Hematopoietic multipotent progenitor cell treated with erythropoietin and hydrocortisone succinate and interleukin-3 and kit ligand, for 17 days (in vitro differentiated cells): ENCODE measurements around the gene BCL2.

Source experiments
- DNase-seq: peaks from one replicate; pipeline ENCODE4 v3.0.0-alpha.2; 2015; ENCODE audit warnings: low spot score

BCL2 gene

DNA sequence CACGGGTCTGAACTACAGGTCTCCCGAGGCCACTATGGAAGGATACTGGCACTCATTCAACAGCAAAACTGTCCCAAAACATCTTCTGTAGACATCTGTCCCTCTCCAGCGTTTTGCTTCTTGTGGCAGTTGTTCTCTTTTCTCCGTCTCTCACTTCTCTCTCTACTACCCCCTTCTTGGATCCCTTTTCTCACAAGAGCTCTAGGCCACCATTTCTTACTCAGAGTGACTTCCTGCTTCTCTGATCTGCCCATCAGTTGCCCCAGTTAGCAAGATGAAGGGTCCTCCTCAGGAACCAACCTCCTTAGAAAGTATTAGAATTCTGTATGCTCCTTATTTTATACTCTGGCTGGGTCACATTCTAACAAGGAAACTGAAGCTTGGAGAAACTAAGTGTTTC, 32.6 kb downstream of the BCL2 start:
- no peak for DNase-seq

DNA sequence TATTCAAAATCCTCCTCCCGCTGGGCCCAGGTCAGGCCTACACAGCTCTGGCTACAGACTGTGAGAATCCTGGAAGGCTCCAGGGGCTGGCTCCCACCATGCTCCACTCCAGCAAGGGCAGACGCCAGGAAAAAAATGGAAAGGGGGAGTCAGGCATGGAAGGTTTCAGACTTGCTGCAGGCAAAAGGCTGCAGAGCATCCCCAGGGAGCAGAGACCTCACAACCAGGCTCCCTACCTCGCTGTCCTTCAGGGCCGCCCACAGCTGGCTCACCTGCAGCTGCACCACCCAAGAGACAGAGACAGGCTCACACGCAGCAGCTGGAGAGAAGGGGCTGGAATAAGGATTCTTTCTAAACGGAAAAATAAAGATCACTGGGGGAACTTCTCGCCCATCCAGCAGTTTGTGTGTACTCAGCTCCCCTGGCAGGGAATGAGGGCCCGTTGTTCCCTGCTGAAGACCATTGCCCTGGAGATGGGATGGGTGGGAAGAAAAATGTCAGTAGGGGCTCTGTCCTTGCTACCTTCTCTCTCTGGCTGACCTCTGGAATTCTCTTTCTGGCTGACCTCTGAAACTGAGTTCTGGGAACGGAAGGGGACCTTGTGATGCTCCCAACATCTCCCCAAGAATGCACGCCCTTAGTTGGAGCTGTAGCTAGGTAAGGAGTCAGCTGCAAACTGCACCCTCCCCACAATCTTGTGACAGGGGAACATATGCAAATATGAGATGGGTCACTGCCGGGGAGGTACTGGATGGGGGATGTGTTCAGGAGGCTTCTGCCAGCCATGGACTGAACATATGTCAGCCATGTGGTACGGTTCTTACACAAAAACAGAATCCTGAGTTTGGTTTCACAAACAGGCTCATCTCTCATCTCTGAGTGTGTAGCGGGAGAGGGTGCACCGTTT, 34.5 kb downstream of the BCL2 start:
- DNase-seq, result no peak

DNA sequence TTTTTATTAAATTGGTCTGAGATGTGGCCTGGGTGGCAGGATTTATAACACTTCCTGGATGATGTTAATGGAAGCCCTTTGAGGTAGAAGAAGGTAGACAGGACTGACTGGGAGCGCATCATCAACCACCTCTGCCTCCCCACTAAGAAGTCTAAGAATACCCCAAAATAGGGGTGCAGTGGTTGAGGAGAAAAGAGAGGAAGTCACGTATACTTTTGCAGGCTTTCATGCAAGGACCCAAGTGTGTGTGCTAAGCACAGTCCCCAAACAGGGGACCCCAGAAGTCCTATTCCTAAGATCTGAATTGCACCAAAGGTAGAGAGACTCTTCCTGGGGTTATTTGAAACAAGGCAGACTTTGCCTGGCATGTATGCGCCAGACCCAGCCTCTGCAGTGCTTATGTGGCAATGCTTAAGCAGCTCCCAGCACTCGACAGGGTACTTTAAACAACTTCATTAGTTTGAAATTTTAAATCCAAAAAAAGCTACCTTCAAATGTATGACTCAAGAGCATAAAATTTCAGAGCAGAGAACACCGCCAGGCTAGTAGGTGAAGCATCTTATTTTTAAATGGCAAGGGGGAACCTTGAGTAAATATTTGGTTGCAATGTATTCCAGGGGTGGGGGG, 35.3 kb downstream of the BCL2 start:
- no peak for DNase-seq

DNA sequence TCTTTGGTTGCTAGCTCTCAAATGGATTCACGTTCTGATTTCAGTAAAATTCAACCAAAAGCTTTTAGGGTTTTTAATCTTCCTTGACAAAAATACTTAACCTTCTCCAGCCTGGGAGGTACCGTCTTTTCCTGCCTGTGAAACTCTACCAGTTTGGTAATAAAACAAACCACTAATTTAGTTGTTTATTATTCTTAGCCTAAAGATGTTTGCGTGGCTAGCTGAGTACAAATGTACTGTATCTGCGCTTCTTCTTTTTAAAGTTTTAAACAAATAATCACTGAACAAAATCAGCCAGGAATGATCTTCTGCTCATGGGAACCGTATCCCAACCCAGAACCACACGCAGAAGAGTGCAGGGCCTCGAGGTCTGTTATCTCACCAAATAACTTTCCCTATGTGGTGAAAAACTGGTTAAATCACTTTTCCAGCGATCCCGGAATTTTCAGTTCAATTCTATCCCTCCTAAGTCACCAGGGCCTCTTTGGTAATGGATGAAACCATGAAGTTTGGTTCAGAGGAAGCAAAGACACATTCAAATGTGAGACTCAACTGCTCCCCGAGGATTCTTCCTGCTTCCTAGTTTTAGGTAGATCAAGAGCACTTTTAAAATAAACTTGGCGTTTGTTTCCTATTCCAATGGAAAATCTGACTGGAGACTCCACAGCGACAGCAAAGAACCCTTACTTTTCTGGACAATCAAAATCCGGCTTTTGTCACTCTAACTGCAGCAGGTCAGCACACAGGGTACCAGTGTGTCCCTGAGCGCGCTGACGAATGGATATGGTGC, 36.1 kb downstream of the BCL2 start:
- no peak for DNase-seq

DNA sequence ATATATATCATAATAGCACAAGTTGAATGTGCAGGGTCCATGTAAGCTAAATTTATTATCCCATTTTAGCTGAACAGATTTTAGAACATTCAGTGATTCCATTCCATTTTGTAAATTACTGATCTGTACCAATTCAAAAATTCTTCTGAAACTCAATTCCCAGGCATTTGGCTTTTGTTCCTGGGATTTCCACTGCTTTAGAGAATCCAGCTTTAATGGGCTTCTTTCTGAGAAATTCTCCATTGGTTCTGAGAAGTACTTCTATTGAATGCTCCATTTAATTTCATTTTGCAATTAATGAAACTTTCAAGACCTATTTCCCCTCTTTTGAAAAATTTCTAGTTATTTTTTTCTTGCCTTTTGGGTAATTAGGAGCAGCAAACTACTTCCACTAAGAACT, 36.8 kb downstream of the BCL2 start:
- DNase-seq, result no peak

DNA sequence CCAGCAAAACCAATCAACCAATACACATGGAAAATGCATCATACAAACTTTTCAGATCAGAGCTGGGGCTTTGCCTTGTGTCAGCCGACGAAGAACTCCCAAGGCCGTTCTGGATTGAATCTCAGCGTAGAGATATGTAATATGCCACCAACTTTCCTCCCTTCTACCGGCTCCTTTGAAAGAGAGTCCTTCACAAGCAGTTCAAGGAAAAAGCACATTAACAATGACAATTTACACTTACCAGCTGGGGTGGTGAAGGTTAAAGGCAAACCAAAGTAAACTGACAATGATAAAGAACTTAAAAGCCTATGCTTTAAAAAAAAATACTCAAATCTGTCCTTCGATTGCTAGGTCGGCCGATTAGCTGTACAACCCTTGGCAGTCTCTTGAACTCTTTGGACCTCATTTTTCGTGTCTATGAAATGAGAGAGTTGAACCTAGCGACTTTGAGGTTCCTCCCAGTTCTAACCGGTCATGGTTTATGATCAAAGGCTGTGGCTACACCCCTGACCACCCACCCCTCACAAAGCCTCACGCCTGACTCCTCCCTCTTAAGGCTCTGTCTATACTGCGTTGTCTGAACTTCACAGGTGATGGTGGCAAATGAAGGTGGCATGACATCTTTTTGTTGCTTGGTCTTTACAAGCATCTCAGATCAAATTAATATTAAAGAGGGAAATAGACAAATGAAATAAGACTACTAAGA, 46.2 kb downstream of the BCL2 start:
- no peak for DNase-seq

DNA sequence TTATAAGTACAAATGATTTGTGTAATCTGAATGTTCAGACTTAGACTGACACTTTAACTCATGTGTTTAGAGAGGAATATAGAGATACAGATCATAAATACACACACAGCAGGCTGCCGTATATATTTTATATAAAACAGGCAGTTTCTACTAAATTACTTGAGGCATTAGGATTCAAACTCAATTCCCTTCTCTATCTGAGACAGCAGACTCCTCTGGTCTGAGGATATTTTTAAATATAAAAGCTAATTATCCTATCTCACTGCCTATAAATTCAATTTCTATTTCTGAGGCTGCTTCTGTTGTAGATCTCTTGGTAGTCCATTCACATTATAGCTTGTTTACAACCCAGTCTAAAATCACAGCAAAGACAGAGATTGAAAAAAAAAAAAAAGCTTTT, 46.9 kb downstream of the BCL2 start:
- no peak for DNase-seq

DNA sequence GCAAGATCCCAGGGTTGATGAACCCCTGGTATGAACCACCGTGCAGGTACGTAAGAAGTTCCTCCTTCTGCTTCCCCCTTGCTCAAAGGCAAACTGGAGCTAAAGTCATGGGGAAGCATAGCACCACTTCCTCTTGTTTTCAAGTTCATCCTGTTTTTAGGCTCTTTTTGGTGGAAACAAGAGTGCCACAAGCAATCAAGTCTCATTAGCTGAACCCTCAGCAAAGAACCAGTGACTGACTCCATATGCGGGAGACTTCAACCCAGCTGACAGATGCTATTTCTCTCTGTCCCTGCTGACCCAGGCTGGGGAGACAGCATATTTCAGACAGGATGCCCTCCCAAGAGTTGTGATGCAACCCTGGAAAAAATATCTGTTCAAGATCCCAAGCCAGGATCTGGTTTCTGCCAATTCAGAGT, 47.7 kb downstream of the BCL2 start:
- DNase-seq, result no peak

DNA sequence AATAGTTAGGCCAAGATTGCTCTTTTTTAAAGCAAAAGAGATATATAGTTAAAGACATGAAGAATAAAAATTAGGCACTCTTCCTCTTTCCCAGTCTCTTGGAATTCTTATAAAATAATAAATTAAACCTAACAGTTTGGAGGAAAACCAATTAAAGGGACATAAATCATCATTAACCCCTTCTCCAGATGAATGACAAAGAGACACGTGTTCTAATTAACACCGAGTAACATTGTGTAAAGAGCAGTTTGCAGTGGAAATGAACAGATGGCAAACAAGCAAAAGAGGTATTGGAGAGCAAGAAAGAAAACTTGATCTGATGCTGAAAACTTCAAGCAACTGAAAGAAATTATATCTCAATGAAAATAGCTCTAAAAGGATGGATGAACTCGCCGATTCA, 48.4 kb downstream of the BCL2 start:
- no peak for DNase-seq

DNA sequence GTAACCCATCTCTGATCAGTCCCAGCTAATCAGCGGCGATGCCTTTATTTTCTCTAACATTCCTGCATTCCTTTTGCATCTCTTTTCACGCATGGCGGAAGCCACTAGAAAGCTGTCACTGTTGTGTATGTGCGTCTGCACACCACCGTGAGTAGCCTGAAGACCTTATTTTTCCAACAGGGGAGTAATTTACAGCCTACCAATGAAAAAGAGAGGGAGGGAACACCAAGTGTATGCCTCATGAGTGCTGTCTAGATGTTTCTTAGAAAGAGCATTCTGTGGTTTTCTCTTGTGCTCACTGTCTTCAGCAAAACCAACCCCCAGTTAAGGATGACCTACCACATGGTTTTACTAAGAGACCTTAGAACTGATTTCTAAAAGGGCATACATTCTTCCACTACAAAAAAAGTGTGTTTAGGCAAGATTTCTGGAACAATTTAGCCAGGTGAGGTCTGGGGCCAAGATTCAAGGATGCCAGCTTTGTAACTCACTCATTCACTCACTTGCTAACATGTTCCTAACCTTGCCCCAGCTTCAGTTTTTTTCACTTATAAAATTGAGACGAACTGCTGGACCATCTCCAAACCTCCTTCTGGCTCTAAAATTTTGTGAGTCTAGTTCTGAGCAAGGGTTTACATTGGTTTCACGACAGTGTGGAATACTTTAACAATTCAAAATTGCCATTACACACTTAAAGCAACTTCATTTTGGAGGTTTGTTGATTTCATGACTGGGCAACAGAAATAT, 51.4 kb downstream of the BCL2 start:
- no peak for DNase-seq

DNA sequence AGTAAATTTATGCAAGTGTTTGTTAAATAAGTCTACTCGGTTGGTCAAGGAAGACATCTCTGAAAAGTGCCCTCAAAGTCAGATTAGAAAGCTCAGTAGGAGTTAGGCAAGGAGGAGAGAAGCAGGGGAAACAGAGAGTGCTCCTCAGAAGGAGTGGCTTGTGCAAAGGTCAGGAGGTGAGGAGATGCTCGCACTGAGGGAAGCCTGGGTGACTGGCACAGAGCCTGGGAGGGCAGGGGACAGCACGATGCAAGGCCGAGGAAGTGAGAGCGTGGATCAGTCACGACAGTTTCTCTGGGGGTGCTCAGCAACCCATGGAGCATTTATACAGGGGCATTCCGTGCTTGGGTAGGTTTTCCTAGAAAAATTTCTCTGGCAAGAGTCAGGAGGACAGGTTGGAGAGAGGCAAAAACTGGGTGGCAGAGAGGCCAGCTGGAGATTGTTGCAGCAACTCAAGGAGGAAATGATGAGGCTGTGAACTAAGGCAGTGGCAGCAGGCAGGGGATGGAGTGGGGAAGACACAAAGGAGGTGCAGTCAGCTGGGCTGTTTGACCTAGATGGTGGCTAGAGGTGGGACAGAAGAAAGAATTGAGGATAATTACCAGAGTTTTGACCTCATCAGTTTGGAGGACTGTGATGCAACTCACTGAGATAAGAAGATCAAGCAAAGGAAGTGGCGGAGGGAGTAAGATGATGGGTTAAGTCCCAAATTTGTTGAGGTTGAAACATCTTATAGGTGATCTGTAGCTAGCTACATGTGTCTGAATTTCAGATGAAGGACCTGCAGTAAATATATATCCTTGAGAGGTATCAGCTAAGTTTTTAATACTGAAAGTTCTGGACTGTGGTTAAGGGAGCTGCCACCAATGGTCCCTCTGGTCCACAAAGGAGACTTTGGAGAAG, 52.4 kb downstream of the BCL2 start:
- no peak for DNase-seq

DNA sequence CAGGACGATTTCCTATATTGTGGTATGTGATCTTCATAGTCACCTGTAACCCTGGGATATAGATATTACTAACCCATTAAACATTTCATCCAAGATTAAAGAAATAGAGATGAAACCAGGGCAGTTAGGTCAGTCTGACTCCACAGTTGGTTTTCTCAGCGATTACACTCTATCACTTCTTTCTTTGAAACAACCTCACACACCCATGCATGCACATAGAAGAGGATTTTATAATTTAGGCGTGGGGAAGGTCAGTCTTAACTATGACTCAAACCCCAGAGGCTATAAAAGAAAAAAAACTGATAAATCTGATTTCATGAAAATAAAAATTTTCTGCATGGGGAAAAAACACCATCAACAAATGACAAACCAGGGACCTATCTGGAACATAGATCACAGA, 54.2 kb downstream of the BCL2 start:
- no peak for DNase-seq

DNA sequence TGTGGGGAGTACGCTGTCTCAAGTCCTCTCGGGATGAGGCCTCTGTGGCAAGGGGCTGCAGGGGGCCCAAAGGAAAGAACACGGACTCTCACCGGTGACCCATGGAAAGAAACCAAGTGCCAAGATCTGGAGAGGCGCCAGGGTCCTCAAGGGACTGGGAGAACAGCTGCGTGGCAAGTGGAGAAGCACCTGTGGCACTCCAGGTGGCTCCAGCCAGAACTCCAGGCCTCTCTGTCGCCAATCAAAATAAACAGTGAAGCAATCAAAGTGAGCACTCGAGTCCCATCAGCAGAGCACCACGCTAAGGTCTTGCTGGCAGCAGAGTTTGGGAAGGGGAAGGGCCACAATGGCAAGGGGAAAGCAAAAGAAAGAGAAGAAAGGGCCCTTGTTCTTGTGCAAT, 54.7 kb downstream of the BCL2 start:
- no peak for DNase-seq

DNA sequence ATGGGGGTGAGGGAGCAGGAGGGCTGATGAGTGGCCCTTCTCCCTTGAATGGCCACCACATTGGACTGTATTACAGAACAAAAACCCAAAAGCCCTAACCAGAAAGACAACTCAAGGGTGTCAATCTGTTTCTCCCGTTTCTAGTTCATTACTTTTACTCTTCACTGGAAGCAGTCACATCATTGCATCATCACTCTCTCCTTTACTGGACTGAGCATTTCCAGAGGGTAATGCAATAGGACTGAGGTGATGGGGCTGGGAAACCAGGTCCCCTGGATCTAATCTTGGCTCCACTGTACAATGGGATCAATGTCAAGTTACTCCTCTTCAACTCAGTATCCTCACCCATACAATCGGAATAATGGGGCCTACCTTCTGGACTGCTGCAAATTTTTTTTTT, 56.1 kb downstream of the BCL2 start:
- no peak for DNase-seq

DNA sequence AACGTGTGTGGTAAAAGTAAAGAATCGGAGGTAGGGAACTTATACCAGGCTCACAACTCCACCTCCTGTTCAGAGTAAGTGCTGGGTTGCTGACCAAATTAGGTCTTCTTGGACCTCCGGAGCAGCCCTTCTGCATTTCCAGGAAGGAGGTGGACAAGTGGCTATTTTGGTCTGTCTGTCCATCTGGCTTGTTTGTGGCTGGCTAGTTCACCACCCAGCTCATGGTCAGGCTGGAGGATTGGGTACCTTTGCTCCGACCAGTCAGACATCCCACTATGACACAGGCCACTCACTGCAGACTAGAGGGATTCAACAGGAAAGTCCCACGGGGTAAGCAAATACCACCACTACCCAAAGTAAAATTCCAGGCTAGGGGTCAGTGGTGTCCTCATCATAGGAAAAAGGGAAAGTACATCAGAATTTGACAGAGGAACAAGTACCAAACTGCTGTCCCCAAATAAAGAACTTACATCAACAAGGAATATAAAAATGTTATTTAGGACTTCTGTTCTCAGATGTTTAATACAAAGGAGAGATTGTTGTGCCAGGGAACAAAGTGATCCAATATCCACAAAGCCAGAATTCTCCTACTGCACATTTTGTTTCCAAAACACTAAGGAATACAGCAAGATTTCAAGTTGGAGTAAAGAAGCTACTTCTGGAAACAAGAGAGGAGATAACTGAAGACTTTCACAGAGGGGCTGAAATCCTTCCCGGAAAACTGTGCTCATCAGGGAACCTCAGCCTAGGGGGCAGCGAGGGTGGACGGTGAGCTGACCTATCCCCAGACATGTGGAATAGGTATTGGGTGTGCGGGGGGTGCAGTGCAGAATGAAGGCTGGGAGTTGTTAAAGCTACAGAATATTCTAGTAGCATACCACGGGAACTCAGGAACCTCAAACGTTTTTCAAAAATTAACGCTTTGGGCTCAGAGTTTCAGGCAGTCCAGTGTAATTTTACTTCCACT, 56.9 kb downstream of the BCL2 start:
- DNase-seq, result no peak

DNA sequence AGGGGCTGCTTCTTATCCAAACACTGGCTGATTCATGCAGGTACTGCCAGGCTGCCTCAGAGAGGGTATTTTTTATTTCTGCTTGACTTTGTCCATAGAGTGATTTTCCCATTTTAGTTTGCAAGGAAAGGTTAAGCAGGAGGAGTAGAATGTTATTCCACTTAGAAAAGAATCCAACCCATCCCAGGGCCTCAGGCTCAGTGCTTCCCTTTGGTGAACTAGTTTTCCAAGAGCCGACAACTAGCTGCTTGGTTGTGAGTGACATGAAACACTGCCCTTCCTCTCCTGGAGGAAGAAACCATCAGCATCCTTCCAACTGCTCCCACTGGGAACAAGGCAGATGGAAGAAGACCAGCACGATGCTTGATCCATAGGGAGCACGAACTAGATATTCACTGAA, 58.5 kb downstream of the BCL2 start:
- no peak for DNase-seq

DNA sequence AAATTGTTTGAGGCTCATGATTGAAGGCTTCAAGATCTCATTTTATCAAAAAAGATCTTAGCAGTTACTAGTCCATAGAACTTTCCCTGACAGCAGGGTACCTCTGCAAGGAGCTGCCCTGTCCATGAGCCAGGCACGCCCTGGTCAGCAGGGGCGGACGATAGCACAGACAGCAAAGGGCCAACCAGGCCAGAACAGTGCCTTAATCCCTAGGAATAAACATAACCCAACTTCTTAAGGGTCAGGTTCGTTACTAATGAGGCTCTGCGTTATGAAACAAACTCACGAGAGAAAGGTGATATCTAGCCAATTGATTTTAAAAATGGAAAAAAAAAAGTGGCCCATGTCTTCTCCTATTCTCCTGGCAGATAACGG, 59.2 kb downstream of the BCL2 start:
- DNase-seq, result no peak

DNA sequence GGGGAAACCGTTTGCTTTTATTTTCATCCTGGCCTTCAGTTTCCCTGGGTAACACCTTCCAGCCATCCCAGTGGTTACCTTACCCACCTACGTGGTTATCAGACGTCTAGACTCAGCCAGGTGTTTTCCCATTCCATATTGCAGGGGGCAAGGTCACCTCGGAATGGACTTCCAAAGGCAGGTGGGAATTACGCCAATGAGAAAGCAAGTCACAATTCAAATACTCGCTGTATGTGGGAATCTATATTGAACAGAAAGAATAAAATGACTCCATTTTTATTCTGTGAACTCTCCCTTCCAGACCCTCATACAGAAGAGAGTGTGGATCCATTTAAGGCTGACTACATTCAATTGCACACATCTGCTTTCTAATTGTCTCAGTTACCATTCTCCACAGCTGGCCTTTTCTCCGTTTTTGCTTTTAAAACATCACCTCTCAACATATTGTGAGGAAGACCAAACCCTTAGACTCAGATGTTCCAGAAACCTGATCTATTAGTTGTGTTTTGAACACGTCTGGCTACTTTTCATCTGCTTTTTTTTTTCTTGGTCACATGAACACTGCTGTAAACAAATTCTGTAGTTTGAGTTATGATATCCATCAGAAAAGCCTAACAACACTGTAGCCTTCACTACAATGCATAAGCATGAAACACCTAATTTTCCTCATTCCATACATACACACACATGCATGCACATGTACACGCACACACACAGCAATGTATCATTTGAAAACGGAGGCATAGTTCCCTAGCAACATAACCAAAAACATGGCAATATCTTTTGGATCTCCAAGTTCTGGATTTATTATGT, 59.8 kb downstream of the BCL2 start:
- no peak for DNase-seq
